ENCODE results near the gene CLEC16A.

Gene CLEC16A

DNA sequence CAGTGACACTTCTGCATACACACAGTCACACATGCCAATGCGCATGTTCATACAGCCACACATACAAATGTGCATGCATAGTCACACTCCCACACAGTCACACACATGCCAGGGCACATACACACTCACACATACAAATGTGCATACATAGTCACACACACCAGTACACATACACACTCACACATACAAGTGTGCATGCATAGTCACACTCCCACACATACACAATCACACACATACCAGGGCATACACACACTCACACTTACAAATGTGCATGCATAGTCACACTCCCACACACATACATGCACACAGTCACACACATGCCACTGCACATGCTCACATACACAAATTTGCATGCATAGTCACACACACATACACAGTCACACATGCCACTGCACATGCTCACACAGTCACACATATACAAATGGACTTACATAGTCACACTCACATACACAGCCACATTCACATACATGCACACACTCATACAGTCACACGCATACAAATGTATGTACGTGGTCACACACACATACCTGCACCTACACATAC is 227.5 kb downstream of the CLEC16A start:
- TF ChIP-seq, protein P1, sequence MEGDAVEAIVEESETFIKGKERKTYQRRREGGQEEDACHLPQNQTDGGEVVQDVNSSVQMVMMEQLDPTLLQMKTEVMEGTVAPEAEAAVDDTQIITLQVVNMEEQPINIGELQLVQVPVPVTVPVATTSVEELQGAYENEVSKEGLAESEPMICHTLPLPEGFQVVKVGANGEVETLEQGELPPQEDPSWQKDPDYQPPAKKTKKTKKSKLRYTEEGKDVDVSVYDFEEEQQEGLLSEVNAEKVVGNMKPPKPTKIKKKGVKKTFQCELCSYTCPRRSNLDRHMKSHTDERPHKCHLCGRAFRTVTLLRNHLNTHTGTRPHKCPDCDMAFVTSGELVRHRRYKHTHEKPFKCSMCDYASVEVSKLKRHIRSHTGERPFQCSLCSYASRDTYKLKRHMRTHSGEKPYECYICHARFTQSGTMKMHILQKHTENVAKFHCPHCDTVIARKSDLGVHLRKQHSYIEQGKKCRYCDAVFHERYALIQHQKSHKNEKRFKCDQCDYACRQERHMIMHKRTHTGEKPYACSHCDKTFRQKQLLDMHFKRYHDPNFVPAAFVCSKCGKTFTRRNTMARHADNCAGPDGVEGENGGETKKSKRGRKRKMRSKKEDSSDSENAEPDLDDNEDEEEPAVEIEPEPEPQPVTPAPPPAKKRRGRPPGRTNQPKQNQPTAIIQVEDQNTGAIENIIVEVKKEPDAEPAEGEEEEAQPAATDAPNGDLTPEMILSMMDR (IDR thresholded peaks at IDR 0.05; ENCODE audit: extremely low read depth, missing control alignments): no peak
- no peak for DNase-seq (ENCODE audit: low spot score)

DNA sequence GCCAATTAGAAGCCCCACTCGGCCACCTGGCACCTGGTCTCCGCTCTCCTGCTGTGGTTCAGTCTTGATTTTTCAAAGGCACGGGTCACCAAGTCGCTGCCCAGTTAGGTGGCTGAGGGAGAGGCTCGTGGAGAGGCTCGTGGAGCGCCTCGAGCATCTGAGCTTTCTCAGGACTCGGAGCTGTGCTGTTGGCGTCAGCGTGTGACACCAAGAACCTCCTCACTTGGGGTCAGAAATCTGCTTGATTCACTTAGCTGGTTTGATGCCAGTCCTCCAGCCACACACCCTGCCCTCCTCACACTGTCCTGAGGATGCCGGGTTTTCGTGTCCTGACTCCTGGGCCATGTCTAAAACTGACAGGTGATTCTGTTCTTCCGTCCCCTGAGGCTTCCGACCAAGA is 229.1 kb downstream of the CLEC16A start:
- TF ChIP-seq, protein P1 (IDR thresholded peaks at IDR 0.05; ENCODE audit: extremely low read depth, missing control alignments): no peak
- DNase-seq (ENCODE audit: low spot score): no peak

DNA sequence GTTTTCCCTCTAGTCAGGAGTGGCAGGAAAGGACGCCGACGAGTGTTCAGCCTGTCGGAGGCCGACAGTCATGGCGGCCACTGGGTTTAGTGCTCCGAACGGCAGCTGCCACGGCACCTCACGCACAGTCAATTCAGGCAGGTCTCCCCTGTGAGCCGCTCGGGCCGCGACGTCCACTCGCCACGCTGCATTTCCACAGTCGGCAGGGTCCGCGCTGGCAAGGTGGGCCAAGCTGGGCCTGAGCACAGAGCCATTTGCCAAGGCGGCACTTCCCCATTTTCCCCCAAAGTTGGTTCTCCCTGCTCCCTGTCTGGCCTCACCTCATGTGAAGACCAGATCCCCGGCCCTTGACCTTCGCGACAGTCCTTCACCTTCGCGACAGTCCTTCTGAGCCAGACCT is 229.8 kb downstream of the CLEC16A start:
- no peak for DNase-seq (ENCODE audit: low spot score)
- TF ChIP-seq, protein P1 (IDR thresholded peaks at IDR 0.05; ENCODE audit: extremely low read depth, missing control alignments): no peak

DNA sequence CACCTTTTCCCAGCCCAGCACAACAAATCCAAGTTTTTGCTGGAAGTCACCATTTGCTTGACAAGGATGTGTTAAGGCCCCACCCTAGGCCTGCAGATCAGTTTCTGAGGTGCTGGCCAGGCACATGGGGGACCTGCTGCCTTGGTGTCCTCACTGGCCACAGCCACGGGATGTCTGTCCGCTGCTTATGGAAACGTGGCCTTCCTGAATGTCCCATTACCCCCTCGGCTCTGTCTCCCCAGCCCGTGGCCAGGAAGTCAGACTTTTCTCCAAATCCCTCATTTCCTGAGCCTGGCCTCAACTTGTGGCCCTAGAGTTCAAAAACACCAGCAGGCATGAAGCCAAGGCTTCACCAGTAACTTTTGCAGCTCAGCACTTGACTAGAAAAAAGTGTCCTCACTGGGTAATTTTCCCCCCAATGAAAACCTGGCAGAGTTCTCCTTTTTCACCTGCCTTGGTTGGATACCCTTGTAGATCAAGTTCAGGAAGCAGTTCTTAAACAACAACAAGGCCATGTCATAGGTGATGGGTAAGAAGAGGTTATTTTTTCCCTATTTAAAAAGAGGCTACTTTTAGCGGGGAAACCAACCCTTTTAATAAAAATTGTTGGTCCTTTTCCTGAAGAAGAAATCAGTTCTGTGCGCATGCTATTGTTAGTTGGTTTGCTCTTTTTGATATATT is 230.9 kb downstream of the CLEC16A start:
- no peak for DNase-seq (ENCODE audit: low spot score)
- TF ChIP-seq, protein P1 (IDR thresholded peaks at IDR 0.05; ENCODE audit: extremely low read depth, missing control alignments): no peak

DNA sequence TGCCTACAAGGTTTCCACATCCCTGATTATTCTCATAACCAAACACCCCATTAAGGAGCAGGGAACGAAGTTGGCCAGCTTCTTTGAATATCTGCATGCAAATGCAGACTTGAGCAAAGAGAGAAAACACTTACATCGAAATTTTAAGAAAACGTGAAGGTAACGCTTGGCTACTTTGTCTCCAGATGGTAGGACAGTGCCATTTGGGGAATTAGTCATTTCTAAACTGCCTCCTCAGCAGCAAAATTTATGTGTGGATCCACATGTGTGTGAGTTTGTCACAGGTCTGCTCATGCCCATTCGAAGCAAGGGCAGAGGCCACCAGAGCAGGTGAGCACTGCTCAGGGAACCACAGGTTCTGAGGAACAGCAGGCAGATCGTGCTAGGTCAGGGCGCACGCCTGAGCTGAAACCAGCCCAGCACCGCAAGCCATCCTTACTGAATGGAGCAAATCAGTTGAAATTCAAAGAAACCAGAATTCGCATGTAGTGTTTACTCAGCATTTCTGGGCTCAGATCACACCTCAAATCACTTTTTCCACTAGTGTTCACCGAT is 231.5 kb downstream of the CLEC16A start:
- TF ChIP-seq, protein P1 (IDR thresholded peaks at IDR 0.05; ENCODE audit: extremely low read depth, missing control alignments): no peak
- peak; percentile 72 for DNase-seq (ENCODE audit: low spot score)

DNA sequence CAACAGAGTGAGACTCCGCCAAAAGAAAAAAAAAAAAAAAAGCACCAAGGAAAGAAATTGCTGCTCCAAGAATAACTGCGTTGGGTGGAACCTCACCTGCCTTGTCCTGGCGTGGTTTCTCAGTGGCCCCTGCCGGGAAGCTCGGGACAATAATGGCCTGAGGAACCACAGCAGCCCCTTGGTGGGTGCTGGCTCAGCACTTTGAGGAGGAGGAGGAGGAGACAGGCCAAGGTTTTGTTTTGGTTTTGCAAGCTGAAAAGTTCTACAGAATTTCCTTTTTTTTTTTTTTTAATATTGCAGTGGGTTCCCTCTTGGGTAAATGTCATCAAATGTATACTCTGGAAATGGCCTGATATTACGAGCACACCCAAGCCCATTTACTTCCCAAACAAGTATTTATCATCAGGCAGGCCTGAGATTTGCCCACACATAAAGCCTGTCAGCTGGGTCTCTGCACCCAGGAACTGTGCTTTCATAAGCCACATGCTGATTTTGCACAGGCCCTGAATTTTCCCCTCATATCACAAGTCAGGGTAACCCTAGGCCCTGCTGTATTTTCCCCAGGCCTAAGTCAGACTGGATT is 233.3 kb downstream of the CLEC16A start:
- DNase-seq (ENCODE audit: low spot score): no peak
- TF ChIP-seq, protein P1 (IDR thresholded peaks at IDR 0.05; ENCODE audit: extremely low read depth, missing control alignments): no peak

DNA sequence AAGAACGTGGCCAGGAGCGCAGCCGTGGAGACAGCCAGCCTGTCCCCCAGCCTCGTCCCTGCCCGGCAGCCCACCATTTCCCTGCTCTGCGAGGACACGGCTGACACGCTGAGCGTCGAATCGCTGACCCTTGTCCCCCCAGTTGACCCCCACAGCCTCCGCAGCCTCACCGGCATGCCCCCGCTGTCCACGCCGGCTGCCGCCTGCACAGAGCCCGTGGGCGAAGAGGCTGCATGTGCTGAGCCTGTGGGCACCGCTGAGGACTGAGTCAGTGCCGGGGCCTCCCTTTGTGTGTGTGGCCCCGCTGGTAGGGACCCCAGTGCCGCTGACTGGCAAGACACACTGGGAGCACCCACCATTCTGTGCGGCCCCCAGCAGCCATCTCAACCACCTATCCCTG is 234.1 kb downstream of the CLEC16A start:
- no peak for DNase-seq (ENCODE audit: low spot score)
- TF ChIP-seq, protein P1 (IDR thresholded peaks at IDR 0.05; ENCODE audit: extremely low read depth, missing control alignments): no peak

All from GM20000 (cell line).